Head of caudate nucleus (tissue), 42 donors: ENCODE measurements around the gene MIDN.
"Not testable (repeated sequence)": the region's sequence is repeated elsewhere in the genome, so short reads cannot be mapped to it uniquely, and the experiment has no call there.

ENCODE experiments used
- DNase-seq, 42 donors: peaks; one replicate each; pipeline versions ENCODE4 v3.0.0 to v3.0.0-alpha.2; 2020 to 2021; ENCODE audit warnings: mixed read lengths in 7 of 42
- intact Hi-C: fragments of 100-400 bp; cut with DNase I; formaldehyde crosslinking; loops from one replicate; pipeline ENCODE4 v1.15.0; 2022

MIDN gene

GRCh38 chr19:1293782-1294604, 45.6 kb downstream of the MIDN start:
- intact Hi-C loops: no loop called here
- no peak for DNase-seq

GRCh38 chr19:1294688-1295087, 46.3 kb downstream of the MIDN start:
- intact Hi-C loops: no loop called here
- no peak for DNase-seq

- peak in 1 of 42 donors; percentile 12 for DNase-seq
- intact Hi-C loops: no loop called here
These were observed 47.0 kb downstream of the MIDN start for GRCh38 chr19:1295169-1296012.

- DNase-seq: no peak
- intact Hi-C loops: no loop called here
These were observed 47.7 kb downstream of the MIDN start for GRCh38 chr19:1296078-1296477.

- DNase-seq: no peak
- intact Hi-C loops: no loop called here
These were observed 48.3 kb downstream of the MIDN start for GRCh38 chr19:1296575-1297271.

- DNase-seq: no peak
These were observed 49.9 kb downstream of the MIDN start for GRCh38 chr19:1298235-1298634.

GRCh38 chr19:1299801-1300200, 51.4 kb downstream of the MIDN start:
- DNase-seq: no peak
- intact Hi-C loops: no loop called here

More at GRCh38 chr19:1298235-1298634, 49.9 kb downstream of the MIDN start:
- intact Hi-C loops: no loop called here

- intact Hi-C loops: no loop called here
- no peak for DNase-seq
These were observed 52.5 kb downstream of the MIDN start for GRCh38 chr19:1300744-1301490.

- intact Hi-C loops: no loop called here
These were observed 54.3 kb downstream of the MIDN start for GRCh38 chr19:1302533-1303239.

GRCh38 chr19:1304197-1304924, 56.0 kb downstream of the MIDN start:
- DNase-seq: no peak
- intact Hi-C loops: no loop called here

More at GRCh38 chr19:1302533-1303239, 54.3 kb downstream of the MIDN start:
- DNase-seq: peak; percentile 64 to 91 (median 82)

- intact Hi-C loops, DNase-seq: not testable (repeated sequence)
These were observed 57.0 kb downstream of the MIDN start for GRCh38 chr19:1305354-1305753.

GRCh38 chr19:1307320-1307719, 58.9 kb downstream of the MIDN start:
- intact Hi-C loops: no loop called here

GRCh38 chr19:1307755-1308303, 59.4 kb downstream of the MIDN start:
- intact Hi-C loops: no loop called here
- no peak for DNase-seq

More at GRCh38 chr19:1307320-1307719, 58.9 kb downstream of the MIDN start:
- DNase-seq: no peak

GRCh38 chr19:1308718-1309117, 60.3 kb downstream of the MIDN start:
- intact Hi-C loops: no loop called here
- DNase-seq: no peak
